Measurements from ENCODE around the gene BCL7A. TPM values are rescaled to one million over a fixed set of nuclear protein-coding genes. Genes with fewer than 3 reads are reported as not detected.

Gene BCL7A
- polyA plus RNA-seq, 3 donors: 0.34 to 0.79 (median 0.56) TPM

DNA sequence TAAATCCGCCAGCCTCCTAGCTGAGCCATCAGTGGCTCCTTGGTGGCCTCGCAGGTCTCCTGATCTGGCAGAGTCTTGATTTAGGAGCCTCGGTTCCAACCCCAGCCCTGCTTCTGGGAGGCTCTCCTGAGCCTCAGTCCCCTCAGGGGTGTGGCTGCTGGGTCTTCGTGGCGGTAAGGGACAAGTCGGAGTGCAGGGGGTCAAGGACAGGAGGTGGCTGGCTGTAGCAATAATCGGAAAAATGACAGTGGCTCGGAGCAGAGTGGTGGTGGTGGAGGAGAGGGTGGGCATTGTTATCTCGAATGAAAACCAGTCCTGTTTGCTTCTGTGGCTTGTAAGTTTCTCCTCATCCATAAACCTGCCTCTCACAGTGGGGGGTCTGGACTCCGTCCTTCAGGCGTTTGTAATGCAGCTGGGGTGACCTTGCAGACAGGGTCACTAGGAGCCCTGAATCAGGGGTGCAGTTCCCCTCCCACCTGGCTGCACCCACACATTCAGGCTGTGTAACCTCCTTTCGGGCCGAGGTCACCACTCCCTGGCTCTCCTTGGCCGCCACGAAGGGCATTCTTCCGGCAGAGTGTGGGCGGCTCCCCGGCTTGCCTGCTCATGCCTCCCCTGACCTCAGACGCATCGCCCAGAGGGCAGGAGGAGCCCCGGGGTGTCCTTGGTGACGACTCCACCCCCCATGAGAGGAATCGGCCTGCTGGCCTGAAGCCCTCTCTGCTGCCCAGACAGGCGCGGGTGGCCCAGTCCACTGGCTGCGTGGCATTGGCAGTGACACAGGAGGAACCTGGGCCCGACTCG, 8.1 kb downstream of the BCL7A start:
- no peak overlapping the region for H3K4me2 ChIP-seq (replicated peaks; ENCODE audit: extremely low read depth, low read length, poor library complexity, severe bottlenecking)
- H3K9ac ChIP-seq (ENCODE audit: insufficient read depth, low read length, poor library complexity, severe bottlenecking): no peak overlapping the region
- intact Hi-C loops (cut with micrococcal nuclease): no loop called here
- peaks cover 2% of the 10 kb centered on the region for H3K4me1 Mint-ChIP-seq
- DNase-seq: no peak
- H3K27ac Mint-ChIP-seq: peak overlapping the region in 1 of 7 donors; percentile 0
- TF ChIP-seq, protein P1, sequence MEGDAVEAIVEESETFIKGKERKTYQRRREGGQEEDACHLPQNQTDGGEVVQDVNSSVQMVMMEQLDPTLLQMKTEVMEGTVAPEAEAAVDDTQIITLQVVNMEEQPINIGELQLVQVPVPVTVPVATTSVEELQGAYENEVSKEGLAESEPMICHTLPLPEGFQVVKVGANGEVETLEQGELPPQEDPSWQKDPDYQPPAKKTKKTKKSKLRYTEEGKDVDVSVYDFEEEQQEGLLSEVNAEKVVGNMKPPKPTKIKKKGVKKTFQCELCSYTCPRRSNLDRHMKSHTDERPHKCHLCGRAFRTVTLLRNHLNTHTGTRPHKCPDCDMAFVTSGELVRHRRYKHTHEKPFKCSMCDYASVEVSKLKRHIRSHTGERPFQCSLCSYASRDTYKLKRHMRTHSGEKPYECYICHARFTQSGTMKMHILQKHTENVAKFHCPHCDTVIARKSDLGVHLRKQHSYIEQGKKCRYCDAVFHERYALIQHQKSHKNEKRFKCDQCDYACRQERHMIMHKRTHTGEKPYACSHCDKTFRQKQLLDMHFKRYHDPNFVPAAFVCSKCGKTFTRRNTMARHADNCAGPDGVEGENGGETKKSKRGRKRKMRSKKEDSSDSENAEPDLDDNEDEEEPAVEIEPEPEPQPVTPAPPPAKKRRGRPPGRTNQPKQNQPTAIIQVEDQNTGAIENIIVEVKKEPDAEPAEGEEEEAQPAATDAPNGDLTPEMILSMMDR (IDR thresholded peaks at IDR 0.05): no peak
- H3K4me3 ChIP-seq (replicated peaks in 1 of 3; ENCODE audit: low read depth in 2 of 3, low read length in 3 of 3): no peak overlapping the region
- H3K9me3 Mint-ChIP-seq: peaks cover 0 to 6% (median 0%) of the 10 kb centered on the region in 7 donors
- peaks cover 0 to 3% of the 10 kb centered on the region in 2 donors for H3K36me3 Mint-ChIP-seq
- no peaks in the 10 kb centered on the region for H4K20me1 ChIP-seq (ENCODE audit: insufficient read depth, low read length)
- no peak overlapping the region for H2AFZ ChIP-seq (ENCODE audit: insufficient read depth, low read depth, low read length, poor library complexity, severe bottlenecking)
- no peaks in the 10 kb centered on the region for H3K4me1 ChIP-seq (ENCODE audit: control insufficient read depth in 1 of 2, insufficient read depth in 2 of 2, low read length in 2 of 2)
- peaks cover 8% of the 10 kb centered on the region for H3K79me2 ChIP-seq (ENCODE audit: insufficient read depth, low read length)
- peaks cover 0 to 4% (median 0%) of the 10 kb centered on the region in 3 donors for H3K27me3 Mint-ChIP-seq (ENCODE audit: low read depth in 3 of 3)
- H3K27me3 ChIP-seq (ENCODE audit: control insufficient read depth in 2 of 2, insufficient read depth in 2 of 2, low read length in 2 of 2): no peaks in the 10 kb centered on the region
- WGBS (ENCODE audit: insufficient coverage): 92% methylated on average over 24 of the region's 28 CpGs
- no peaks in the 10 kb centered on the region for H3K9me3 ChIP-seq (replicated peaks in 1 of 2; ENCODE audit: control insufficient read depth in 1 of 2, insufficient read depth in 1 of 2, low read length in 2 of 2)
- no peaks in the 10 kb centered on the region for H3K36me3 ChIP-seq (replicated peaks in 1 of 2; ENCODE audit: control insufficient read depth in 1 of 2, insufficient read depth in 2 of 2, low read length in 2 of 2)
- H3K4me3 Mint-ChIP-seq: no peak overlapping the region
- no peak overlapping the region for H3K27ac ChIP-seq (ENCODE audit: low read depth in 1 of 2, low read length in 2 of 2)

DNA sequence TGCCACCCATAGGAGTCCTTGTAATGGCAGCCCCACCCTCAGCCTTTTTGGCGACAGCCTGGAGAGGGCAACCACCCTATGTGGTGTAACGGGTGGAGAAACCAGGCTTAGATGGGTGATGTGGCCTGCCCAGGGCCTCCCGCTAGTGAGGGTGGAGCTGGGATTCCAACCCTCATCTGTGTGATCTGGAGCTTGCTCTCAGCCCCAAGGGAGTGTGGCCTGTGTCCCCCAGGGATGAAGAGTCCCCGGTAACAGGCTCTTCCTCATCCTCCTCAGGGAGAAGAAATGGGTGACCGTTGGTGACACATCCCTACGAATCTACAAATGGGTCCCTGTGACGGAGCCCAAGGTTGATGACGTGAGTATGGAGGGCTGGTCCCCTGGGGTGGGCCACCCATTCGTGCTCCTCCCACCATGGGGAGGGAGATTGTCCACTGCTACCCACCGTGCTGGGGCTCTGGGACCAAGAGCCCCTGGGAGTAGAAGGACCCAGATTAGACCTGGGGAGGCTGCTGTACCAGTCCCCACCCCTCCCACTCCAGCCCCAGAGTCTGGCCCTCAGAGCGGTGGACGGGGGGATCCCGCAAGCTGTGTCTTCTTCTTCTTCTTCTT, 8.8 kb downstream of the BCL7A start:
- Mint-ChIP-seq H3K36me3 (peaks cover 0 to 5% of the 10 kb centered on the region in 2 donors), H3K4me1 (peaks cover 2% of the 10 kb centered on the region), H3K4me3 (no peak overlapping the region), H3K27me3 (ENCODE audit: low read depth in 3 of 3) (peaks cover 0 to 4% (median 0%) of the 10 kb centered on the region in 3 donors), H3K9me3 (no peaks in the 10 kb centered on the region), H3K27ac (no peak overlapping the region)
- Histone ChIP-seq H3K27ac (ENCODE audit: low read depth in 1 of 2, low read length in 2 of 2) (no peak overlapping the region), H3K79me2 (ENCODE audit: insufficient read depth, low read length) (peaks cover 8% of the 10 kb centered on the region), H2AFZ (ENCODE audit: insufficient read depth, low read depth, low read length, poor library complexity, severe bottlenecking) (no peak overlapping the region), H3K4me2 (replicated peaks; ENCODE audit: extremely low read depth, low read length, poor library complexity, severe bottlenecking) (no peak overlapping the region), H3K27me3 (ENCODE audit: control insufficient read depth in 2 of 2, insufficient read depth in 2 of 2, low read length in 2 of 2) (no peaks in the 10 kb centered on the region), H3K4me3 (replicated peaks in 1 of 3; ENCODE audit: low read depth in 2 of 3, low read length in 3 of 3) (no peak overlapping the region), H3K4me1 (ENCODE audit: control insufficient read depth in 1 of 2, insufficient read depth in 2 of 2, low read length in 2 of 2) (no peaks in the 10 kb centered on the region), H3K9ac (ENCODE audit: insufficient read depth, low read length, poor library complexity, severe bottlenecking) (no peak overlapping the region), H3K36me3 (replicated peaks in 1 of 2; ENCODE audit: control insufficient read depth in 1 of 2, insufficient read depth in 2 of 2, low read length in 2 of 2) (no peaks in the 10 kb centered on the region), H3K9me3 (replicated peaks in 1 of 2; ENCODE audit: control insufficient read depth in 1 of 2, insufficient read depth in 1 of 2, low read length in 2 of 2) (no peaks in the 10 kb centered on the region), H4K20me1 (ENCODE audit: insufficient read depth, low read length) (no peaks in the 10 kb centered on the region)
- WGBS (ENCODE audit: insufficient coverage): 97% methylated on average over 5 of the region's 13 CpGs
- intact Hi-C loops (cut with micrococcal nuclease): no loop called here
- TF ChIP-seq, protein P1 (IDR thresholded peaks at IDR 0.05): no peak
- DNase-seq: no peak

Data from CD14-positive monocyte (primary cell).